Right lung (tissue), 5 donors: Measurements from ENCODE around the gene PHC2. TPM values are rescaled to one million over a fixed set of nuclear protein-coding genes. Genes with fewer than 3 reads are reported as not detected.

Experiments used
- DNase-seq, 2 donors: peaks; one replicate each; pipeline ENCODE4 v3.0.0-alpha.2; 2013
- polyA plus RNA-seq, 5 donors: library from polyadenylated mRNA; unstranded; fragments of 120-200 nt; gene quantifications; one replicate each; pipeline versions ENCODE4 v1.2.1 to v1.2.3, GENCODE V29; 2013; ENCODE audit warnings: inconsistent platforms in 1 of 5, low replicate concordance in 1 of 5; ENCODE audit not compliant: insufficient read length in 5 of 5, insufficient read depth in 1 of 5

The PHC2 gene
- polyA plus RNA-seq, 5 donors = 71.7 to 90.2 (median 83.1) TPM

DNA sequence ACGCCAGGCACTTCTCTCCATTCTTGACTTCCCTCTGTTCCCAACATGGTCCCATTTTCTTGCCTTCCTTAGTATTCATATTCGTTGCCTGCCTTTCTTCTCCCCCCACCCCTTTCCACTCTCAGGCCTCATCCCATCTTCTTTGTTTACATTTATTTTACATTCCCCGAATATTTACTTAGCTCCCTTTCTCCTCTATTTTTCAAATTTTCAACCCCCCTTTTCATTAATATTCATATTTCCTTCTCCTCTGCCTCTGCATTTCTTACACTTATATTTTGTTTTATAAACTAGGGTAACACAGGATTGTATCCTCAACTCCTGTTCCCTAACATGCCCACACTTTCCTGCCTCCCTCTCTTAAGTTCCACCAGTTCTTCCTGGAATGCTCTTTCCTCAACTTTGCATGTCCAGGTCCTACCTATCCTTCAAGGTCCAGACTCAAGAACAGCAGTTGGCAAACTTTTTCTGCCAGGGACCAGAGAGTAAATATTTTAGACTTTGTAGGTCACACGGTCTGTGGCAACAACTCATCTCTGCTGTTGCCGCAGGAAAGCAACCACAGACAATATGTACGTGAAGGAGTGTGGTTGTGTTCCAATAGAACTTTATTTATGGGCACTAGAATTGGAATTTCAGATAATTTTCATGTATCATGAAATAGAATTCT is 80.1 kb downstream of the PHC2 start:
- DNase-seq = no peak

DNA sequence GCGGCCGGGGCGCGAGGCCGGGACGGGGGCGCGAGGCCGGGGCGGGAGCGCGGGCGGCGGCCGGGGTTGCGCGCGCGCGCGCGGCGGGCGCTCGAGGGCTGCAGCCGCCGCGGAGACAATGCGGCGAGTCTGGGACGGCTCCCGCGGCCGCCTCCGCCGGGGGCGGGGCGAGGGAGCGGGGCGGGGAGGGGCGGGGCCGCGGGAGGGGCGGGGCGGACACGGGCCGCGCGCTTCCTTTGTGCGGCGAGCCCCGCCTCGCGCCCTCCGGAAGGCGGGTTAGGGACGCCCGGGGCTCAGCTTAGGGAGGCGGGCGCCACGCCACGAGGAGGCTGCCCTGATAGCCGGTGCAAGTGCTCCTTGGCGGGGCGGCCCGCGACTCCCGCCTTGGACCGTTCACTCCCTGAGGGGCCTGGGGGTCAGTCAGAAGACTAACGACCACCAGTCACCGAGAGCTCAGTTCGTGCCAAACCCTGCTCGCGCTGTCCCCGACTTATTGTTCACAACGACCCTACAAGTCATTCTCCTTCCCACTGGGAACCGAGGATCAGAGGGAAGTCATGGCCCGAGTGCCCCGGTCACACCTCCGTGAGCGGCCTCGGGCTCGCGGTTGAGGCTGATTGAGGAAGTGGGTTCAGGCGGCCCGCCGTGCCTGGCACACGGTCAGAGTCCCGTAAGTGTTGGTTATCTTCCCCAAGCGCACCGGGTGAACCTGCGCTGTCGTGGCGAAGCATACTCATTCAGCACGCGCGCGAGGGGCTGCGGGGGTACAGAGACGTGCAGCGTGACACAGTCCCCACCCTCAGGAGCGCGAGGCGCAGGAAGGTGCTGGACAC is 80.9 kb downstream of the PHC2 start:
- peak; percentile 81 to 85 for DNase-seq

DNA sequence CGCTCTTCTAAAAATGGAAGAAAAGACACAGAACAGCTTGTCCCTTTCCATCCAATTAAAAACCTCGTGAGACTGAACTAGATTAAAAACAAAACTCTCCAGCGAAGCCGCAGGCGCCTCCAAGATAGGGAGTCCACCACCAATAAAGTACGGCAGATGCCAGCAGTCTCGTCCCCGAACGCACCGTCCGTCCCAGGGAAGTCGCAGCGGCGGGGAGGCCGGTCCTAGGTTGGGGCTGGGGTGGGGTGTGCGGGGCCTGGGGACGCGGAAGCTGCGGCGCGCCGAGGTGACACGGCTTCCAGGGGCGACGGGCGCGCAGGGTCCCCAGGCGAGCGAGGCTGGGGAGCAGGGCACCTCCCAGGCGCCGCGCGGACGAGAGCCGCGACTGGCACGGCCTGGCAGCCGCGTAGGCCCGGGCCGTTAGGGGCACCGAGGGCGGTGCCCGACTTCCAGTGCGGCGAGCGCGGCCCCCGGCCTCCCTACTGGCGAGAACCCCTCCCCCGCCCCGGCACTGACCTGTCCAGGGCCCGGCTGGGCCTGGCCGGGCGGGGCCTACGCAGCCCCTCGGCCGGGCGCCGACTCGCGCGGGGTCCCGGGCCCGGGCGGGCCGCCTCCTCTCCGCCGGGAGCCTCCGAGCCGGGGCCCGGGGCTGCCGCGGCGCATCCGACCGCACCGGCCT is 81.7 kb downstream of the PHC2 start:
- DNase-seq = no peak

DNA sequence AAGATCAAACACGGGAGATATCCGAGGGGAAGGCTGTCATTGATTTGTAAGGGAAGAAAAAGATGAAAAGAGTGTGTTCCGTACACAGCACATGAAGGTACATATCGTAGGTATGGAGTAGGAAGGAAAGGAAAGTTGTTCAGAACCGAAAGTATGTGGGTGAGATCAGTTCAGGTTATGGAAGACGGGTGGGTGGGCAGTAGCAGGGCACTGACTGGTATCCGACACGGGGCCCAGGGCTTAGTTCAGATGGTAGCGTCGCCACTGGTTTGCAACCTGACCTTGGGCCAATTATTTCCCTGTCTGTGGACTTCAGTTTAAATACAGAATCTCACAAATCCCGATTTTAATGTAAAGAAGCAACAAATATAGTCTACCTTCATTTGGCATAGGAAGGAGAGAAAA is 82.2 kb downstream of the PHC2 start:
- DNase-seq = no peak

DNA sequence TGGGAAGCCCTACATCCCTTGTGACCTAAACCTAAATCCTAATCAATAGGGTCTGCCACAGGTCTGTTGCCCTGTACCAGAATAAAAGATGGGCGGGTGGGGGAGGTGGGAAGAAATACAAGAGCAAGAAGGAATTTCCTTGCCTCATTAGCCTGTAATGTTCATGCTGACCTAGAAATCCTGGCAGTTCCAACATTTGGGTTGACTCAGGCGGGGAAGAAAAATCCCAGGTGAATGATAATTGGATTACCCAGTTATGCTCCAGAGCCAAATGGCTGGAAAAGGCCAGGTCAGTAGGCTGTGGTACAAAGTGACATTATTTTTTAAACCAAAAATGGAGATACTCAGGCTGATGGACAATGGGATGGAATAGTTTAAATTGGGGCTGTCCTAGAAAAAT is 82.7 kb downstream of the PHC2 start:
- DNase-seq = no peak

DNA sequence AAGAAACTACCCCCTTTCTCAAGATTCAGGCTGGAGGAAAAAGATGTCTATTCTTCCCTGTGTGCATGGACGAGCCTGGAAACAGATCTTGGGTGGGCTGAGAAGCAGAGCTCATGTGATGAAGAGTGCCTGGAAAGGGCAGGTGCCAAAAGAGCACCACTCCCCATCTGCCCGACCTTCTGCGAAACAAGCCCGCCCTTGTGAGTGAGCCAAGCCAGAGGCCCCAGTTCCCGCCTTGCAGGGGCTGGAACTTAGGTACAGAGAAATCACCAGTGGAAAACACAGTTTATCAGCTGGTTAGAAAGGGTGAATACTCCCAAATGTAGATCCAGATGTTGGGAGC is 83.3 kb downstream of the PHC2 start:
- no peak for DNase-seq

DNA sequence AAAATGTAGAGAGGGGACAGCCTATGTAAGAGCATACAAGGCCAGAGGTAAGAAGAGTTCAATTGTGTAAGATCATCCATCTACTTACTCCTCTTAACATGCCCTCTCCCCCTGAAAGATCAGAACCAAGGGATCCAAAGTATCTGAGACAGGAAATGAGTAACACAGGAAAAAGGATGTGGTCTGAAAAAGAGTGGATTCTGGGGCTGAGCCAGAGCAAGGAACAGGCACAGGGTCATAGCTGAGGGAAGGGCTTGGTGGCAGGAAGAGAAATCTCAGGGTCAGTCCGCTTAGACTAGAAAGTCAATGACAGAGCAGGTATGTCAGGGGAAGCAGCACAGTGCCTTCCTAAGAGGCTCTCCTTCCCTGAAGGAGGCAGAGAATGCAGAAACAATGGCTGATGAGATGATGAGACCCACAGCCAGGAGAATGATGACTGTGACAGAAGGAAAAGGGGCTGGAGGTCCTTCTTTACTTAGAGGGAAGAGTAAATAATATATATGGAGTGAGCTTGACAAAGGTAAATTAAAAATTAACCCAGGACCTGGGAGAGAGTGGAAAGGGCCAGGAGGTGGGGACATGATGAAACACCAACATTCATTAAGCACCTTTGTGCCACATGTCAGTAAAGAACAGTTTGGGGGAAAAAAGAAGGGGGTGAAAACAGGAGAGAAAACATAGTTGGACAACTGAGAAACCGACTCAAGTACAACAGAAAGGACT is 83.8 kb downstream of the PHC2 start:
- DNase-seq = no peak

GRCh38 chr1:33346533-33346926 is 84.4 kb downstream of the PHC2 start:
- no peak for DNase-seq

DNA sequence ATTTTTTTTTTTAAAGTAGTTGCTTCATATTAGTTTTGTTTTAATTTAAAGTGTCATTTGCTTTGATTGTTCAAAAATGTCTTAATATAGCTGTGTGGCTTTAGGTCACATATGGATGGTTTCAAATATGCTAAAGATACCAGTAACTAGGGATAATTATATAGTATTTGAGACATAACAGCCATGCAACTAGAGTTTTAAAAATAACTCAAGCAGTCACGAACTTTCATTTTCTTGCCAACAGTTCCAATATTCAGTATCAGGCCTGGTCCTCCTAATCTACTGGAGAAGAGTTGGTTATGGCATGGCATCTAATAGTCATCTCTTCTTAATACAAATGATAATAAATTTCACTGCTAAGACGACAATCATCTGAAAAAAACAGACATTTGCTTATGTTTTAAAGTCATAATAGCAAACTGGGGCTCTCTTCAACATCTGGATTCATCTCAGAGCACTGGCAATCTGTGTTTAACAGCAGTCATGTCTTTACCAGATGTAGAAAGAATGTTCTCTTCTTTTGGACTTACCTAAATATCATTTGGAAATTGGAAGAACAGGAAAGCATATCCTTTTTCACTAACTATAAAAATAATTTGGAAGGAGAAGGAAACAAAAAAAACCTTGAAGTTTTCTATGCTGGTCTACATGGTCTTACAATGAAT is 85.9 kb downstream of the PHC2 start:
- no peak for DNase-seq

- no peak for DNase-seq
These were observed 87.4 kb downstream of the PHC2 start for GRCh38 chr1:33343539-33343938.

- DNase-seq = peak; percentile 77 to 80
These were observed 88.7 kb downstream of the PHC2 start for GRCh38 chr1:33342041-33342723.

- DNase-seq = no peak
These were observed 89.7 kb downstream of the PHC2 start for GRCh38 chr1:33341190-33341589.

GRCh38 chr1:33339413-33339812 is 91.5 kb downstream of the PHC2 start:
- DNase-seq = no peak

DNA sequence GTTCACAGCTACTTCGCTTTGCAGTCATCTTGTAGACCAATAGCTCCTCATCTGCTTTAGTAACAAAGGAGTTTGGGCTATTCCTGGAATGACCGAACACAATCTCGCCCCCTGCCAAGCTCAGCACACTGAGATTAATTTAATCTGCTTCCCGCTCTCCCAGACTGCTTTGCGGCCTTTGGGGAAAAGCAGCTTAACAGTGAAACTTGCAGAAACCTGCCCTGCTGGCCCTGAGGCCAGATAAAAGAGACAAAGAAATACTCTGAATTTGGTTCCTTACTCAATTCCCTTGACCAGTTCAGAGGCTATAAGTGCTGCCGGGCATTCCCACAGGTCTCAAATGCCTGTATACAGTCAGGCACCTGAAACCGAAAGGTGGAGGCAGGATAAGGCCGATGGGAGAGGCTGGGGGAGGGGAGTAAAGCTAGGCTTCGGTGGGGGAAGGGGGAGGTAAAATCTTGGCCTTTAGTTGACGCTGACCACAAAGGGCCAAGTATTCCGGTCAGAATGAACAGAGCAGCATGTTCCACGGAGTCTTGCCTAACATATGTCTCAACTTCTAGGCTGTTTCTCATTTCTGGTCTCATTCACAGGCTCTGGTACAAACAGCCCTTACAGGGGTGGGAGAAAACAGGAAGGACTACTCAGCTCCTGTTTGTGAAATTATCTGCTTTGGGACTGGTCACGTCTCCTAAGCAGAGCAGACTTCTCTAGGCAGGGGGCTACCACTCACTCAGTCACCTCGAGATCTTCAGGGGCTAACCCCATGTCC is 92.3 kb downstream of the PHC2 start:
- DNase-seq = peak in 1 of 2 donors; percentile 46

GRCh38 chr1:33338048-33338439 is 92.9 kb downstream of the PHC2 start:
- DNase-seq = no peak

DNA sequence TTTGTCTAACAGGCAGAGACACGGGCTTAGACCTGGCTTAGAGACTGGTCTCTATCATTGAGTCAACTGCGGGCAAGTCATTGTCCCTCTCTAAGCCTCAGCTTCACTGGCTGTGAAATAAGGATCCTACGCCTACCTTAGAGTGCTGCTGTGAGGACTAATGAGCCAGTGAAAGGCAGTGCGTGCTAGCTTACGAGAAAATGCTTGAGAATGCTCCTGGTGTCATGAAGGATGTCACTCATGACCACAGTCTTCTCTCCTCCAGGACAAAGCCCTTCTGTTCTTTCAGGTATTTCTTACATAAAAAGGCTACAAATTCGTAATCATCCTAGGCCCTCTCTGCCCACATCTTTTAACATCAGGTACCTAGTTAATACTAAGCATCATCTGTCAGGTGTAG is 93.5 kb downstream of the PHC2 start:
- no peak for DNase-seq

- DNase-seq = no peak
These were observed 94.3 kb downstream of the PHC2 start for GRCh38 chr1:33336580-33336979.

DNA sequence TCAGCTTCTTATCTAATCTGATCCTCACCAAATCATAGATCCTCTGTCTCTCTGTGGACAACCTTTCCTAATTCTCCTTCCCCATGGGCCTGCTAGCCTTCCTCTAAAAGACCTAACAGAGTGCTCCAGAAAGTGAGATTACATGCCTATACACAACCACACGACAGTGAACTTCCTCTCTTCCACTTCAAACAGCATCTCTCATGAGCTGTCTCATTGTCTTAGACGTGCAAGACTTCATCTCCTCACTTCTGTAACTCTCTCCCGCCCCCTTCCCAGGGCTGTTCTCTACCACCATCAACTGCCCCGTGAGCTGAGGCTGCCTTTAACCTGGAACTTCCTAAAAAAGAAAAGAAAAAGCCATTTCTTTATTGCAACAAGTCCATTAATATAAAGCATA is 95.9 kb downstream of the PHC2 start:
- DNase-seq = no peak

DNA sequence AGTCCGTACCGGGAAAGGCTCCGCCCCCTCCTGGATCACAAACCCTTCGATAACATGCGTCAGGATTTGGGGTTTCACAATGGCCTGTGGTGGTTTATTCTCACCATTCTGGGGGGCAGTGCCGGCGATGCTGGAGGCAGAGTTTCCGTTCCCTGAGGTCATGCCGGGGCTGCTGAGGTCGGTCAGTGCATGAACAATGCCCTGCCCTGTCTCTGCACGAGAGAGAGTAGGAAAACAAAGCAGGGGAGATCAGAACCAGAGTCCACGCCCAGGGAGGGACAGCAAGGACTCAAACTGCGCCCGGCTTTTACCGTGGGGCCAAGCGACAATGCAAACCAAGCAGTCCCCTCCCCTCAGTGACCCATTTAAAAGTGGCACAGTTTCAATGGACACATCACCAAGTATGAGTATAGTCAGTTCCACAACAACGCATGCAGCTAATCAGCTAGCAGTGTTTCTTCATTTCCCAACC is 96.8 kb downstream of the PHC2 start:
- DNase-seq = no peak

- DNase-seq = no peak
These were observed 98.0 kb downstream of the PHC2 start for GRCh38 chr1:33332881-33333280.
